ENCODE results near the gene SDK1. TPM values are rescaled to one million over a fixed set of nuclear protein-coding genes. Genes with fewer than 3 reads are reported as not detected.

The SDK1 gene
- total RNA-seq, 4 donors from 2014 or later, result 2.5 to 12.9 (median 6.1) TPM

DNA sequence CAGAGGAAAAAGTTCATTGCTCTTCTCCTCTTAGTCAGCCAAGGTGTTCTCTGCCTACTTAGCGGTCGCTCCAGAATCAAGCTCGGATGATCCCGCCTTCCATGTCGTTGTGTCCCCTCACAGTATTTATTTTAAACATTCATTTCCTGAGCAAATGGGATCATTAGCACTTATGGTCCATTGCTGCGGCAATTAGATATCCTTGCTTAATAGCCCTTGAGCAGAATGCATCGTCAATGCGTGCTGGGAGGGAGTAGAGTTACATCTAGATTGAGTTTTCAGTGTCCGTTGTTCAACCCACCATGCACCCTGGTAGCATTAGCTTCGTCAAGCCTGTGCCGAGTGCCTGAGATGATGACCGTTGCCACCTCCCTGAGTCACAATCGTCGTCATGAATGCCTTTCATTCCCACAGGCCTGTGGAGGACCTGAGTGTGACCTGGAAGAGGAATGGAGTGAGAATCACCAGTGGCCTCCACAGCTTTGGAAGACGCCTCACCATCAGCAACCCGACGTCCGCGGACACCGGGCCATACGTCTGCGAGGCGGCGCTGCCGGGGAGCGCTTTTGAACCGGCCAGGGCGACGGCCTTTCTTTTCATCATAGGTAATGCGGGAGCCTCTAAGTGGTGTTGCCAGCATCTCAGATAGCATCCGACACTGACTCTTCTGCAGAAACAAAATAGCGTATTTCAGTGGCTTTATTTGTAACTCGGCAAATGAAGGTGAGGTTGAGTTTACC is 650.4 kb downstream of the SDK1 start:
- TF ChIP-seq EP300 (IDR thresholded peaks at IDR 0.05) (no peak), POLR2A (IDR thresholded peaks at IDR 0.05) (no peak), POLR2AphosphoS5 (IDR thresholded peaks at IDR 0.05) (no peak)
- TF ChIP-seq, protein P1, sequence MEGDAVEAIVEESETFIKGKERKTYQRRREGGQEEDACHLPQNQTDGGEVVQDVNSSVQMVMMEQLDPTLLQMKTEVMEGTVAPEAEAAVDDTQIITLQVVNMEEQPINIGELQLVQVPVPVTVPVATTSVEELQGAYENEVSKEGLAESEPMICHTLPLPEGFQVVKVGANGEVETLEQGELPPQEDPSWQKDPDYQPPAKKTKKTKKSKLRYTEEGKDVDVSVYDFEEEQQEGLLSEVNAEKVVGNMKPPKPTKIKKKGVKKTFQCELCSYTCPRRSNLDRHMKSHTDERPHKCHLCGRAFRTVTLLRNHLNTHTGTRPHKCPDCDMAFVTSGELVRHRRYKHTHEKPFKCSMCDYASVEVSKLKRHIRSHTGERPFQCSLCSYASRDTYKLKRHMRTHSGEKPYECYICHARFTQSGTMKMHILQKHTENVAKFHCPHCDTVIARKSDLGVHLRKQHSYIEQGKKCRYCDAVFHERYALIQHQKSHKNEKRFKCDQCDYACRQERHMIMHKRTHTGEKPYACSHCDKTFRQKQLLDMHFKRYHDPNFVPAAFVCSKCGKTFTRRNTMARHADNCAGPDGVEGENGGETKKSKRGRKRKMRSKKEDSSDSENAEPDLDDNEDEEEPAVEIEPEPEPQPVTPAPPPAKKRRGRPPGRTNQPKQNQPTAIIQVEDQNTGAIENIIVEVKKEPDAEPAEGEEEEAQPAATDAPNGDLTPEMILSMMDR (IDR thresholded peaks at IDR 0.05), result no peak
- DNase-seq (ENCODE audit: low spot score in 2 of 2), result no peak
- Histone ChIP-seq H3K27ac (no peak overlapping the region), H3K4me1 (peaks cover 10% of the 10 kb centered on the region), H3K27me3 (no peaks in the 10 kb centered on the region), H3K4me3 (no peak overlapping the region), H3K9me3 (no peaks in the 10 kb centered on the region), H3K36me3 (no peaks in the 10 kb centered on the region)
- 96% methylated on average over 23 of the region's 33 CpGs for WGBS

DNA sequence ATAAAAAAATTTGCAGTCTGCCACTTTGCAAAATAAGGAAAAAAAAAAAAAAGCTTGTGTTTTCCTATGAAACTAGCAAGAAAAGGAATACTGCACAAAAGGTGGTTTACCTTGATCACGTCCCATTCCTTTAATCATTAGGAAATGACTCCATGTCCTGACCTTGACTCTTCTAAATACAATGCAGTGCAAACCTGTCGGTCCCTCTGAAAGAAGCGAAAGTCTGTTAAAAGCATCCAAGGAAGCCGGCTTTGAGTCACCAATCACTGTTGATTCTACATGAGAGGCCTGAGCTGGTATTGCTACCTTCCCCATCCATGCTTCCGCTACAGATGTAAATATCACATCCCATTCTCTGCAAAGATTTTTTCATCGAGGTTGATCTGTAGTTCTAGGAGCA is 652.1 kb downstream of the SDK1 start:
- no peak overlapping the region for H3K27ac ChIP-seq
- H3K9me3 ChIP-seq, result no peaks in the 10 kb centered on the region
- no peak overlapping the region for H3K4me3 ChIP-seq
- no peak for DNase-seq (ENCODE audit: low spot score in 2 of 2)
- peaks cover 10% of the 10 kb centered on the region for H3K4me1 ChIP-seq
- no peaks in the 10 kb centered on the region for H3K36me3 ChIP-seq
- 90% methylated on average over 6 of the region's 6 CpGs for WGBS
- TF ChIP-seq, protein P1 (IDR thresholded peaks at IDR 0.05), result no peak
- TF ChIP-seq POLR2AphosphoS5 (IDR thresholded peaks at IDR 0.05), result no peak
- TF ChIP-seq EP300 (IDR thresholded peaks at IDR 0.05), result no peak
- TF ChIP-seq POLR2A (IDR thresholded peaks at IDR 0.05), result no peak
- H3K27me3 ChIP-seq, result peaks cover 2% of the 10 kb centered on the region

DNA sequence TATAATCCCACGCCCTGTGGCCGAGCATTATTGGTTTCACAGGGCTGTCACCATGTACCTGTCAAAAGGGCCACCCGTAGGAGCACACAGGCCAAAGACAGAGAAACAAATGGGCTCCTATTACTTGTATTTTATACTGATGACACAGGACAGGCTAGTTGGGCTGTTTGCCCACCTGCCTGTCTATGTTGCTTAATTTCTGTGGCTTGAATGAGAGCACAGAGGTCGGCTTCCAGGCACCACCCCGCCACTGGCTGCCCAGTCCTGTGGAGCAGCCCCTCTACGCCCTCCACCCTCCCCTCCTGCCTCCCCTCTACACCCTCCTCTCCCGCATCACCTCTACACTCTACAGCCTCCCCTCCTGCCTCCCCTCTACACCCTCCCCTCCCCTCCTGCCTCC is 652.9 kb downstream of the SDK1 start:
- Histone ChIP-seq H3K36me3 (no peaks in the 10 kb centered on the region), H3K4me1 (peaks cover 10% of the 10 kb centered on the region), H3K27ac (no peak overlapping the region), H3K9me3 (no peaks in the 10 kb centered on the region), H3K4me3 (no peak overlapping the region), H3K27me3 (peaks cover 2% of the 10 kb centered on the region)
- WGBS, result 82% methylated on average over 7 of the region's 7 CpGs
- no peak for DNase-seq (ENCODE audit: low spot score in 2 of 2)
- TF ChIP-seq, protein P1 (IDR thresholded peaks at IDR 0.05), result no peak
- TF ChIP-seq POLR2AphosphoS5 (IDR thresholded peaks at IDR 0.05) (no peak), POLR2A (IDR thresholded peaks at IDR 0.05) (no peak), EP300 (IDR thresholded peaks at IDR 0.05) (no peak)

- Histone ChIP-seq H3K4me3 (no peak overlapping the region), H3K27me3 (peaks cover 2% of the 10 kb centered on the region), H3K27ac (no peak overlapping the region), H3K9me3 (no peaks in the 10 kb centered on the region), H3K4me1 (peaks cover 10% of the 10 kb centered on the region), H3K36me3 (no peaks in the 10 kb centered on the region)
- WGBS, result 87% methylated on average over 10 of the region's 11 CpGs
- DNase-seq (ENCODE audit: low spot score in 2 of 2), result peak in 1 of 2 donors; percentile 67
- TF ChIP-seq EP300 (IDR thresholded peaks at IDR 0.05) (no peak), POLR2A (IDR thresholded peaks at IDR 0.05) (no peak), POLR2AphosphoS5 (IDR thresholded peaks at IDR 0.05) (no peak)
- TF ChIP-seq, protein P1 (IDR thresholded peaks at IDR 0.05), result no peak
These were observed 654.0 kb downstream of the SDK1 start for GRCh38 chr7:3955026-3955425.

GRCh38 chr7:3955751-3956696 is 655.0 kb downstream of the SDK1 start:
- no peak for DNase-seq (ENCODE audit: low spot score in 2 of 2)
- Histone ChIP-seq H3K27ac (no peak overlapping the region), H3K4me1 (peaks cover 10% of the 10 kb centered on the region), H3K9me3 (no peaks in the 10 kb centered on the region), H3K36me3 (no peaks in the 10 kb centered on the region), H3K4me3 (no peak overlapping the region), H3K27me3 (peaks cover 2% of the 10 kb centered on the region)
- WGBS, result 55% methylated on average over 10 of the region's 14 CpGs
- TF ChIP-seq POLR2A (IDR thresholded peaks at IDR 0.05), result no peak
- TF ChIP-seq, protein P1 (IDR thresholded peaks at IDR 0.05), result no peak
